Measurements from ENCODE around the gene UBXN7. TPM values are rescaled to one million over a fixed set of nuclear protein-coding genes. Genes with fewer than 3 reads are reported as not detected.

UBXN7 gene
- total and polyA plus RNA-seq, 9 of the 15 experiments (the other 6 are each of a cell fraction or from before 2014, with no cell fraction given): 3.5 to 44.6 (median 13.4) TPM

DNA sequence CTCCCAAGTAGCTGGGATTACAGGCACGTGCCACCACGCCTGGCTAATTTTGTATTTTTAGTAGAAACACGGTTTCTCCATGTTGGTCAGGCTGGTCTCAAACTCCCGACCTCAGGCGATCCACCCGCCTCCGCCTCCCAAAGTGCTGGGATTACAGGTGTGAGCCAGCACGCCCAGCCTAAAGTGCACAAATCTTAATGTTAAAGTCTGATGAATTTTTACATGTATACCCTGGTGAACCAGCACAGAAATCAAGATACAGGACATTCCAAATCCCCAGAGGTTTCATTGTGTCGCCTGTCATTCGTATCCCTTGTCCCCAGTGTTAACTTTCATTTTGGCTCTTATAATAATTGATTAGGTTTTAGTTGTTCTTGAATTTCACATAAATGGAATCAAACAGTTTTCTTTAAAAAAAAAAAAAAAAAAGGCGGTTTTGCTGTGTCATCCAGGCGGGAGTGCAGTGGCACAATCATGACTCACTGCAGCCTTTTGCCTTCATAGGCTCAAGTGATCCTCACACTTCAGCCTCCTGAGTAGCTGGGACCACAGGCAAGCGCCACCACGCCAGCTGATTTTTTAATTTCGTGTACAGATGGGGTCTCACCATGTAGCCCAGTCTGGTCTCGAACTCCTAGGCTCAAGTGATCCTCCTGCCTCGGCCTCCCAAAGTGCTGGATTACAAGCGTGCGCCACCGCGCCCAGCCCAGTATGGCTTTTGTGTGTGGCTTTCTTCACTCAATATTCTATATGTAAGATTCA is 92.6 kb downstream of the UBXN7 start (continued):
- TF ChIP-seq TRIM24 (IDR thresholded peaks at IDR 0.05) (peak; percentile 55 to 69; a peak in 2 of 4 replicates), RNF2 (IDR thresholded peaks at IDR 0.05) (peak; percentile 35; the same call in 1 of the 2 replicates), NFE2 (IDR thresholded peaks at IDR 0.05; ENCODE audit: low read depth) (peak; percentile 99), BHLHE40 (IDR thresholded peaks at IDR 0.05; ENCODE audit: low read length) (peak; percentile 59; the same call in 1 of the 2 replicates), ZNF586 (CRISPR knock-in tag; conservative IDR thresholded peaks at IDR 0.05) (no peak), FOXA1 (IDR thresholded peaks at IDR 0.05; ENCODE audit: borderline replicate concordance) (no peak), HDAC2 (IDR thresholded peaks at IDR 0.05) (peak; percentile 35; the same call in 1 of the 2 replicates), TAF1 (IDR thresholded peaks at IDR 0.05; ENCODE audit: control insufficient read depth, extremely low read depth, insufficient read depth, low read length, severe bottlenecking) (peak; percentile 38), NR3C1 (CRISPR knock-in tag; IDR thresholded peaks at IDR 0.05) (no peak), FOXJ2 (tag; IDR thresholded peaks at IDR 0.05) (0 out of 2 replicates have a peak, but pooled peaks have one; percentile 48), MAFK (IDR thresholded peaks at IDR 0.05; ENCODE audit: low read length) (peak; percentile 90), XRCC3 (IDR thresholded peaks at IDR 0.05) (no peak), L3MBTL2 (IDR thresholded peaks at IDR 0.05) (peak; percentile 73; the same call in 1 of the 2 replicates), SRSF1 (IDR thresholded peaks at IDR 0.05; ENCODE audit: low read depth, low read length) (no peak), JUN (IDR thresholded peaks at IDR 0.05; ENCODE audit: borderline replicate concordance, low read depth, low read length) (peak; percentile 86), JUN (CRISPR knock-in tag; IDR thresholded peaks at IDR 0.05; ENCODE audit: borderline replicate concordance) (no peak), CBFA2T3 (IDR thresholded peaks at IDR 0.05) (peak; percentile 22), ERF (CRISPR knock-in tag; IDR thresholded peaks at IDR 0.05) (0 out of 2 replicates have a peak, but pooled peaks have one; percentile 41), RBFOX2 (IDR thresholded peaks at IDR 0.05; ENCODE audit: low read depth, low read length) (peak; percentile 74), RBBP5 (IDR thresholded peaks at IDR 0.05; ENCODE audit: borderline replicate concordance, insufficient read depth, low read length, poor library complexity, severe bottlenecking) (peak; percentile 14), PREB (CRISPR knock-in tag; IDR thresholded peaks at IDR 0.05) (no peak), HDAC3 (IDR thresholded peaks at IDR 0.05; ENCODE audit: borderline replicate concordance, partially characterized antibody) (peak; percentile 52), ZNF384 (IDR thresholded peaks at IDR 0.05; ENCODE audit: low read depth, low read length) (peak; percentile 96), POLR2G (IDR thresholded peaks at IDR 0.05; ENCODE audit: low read depth, low read length) (peak; percentile 67), RAD21 (CRISPR knock-in tag; conservative IDR thresholded peaks at IDR 0.05 in 1 of 2, IDR thresholded peaks at IDR 0.05 in 1 of 2) (0 out of 4 replicates have a peak, but pooled peaks of 1 of the 2 experiments have one; percentile 14), ZNF232 (CRISPR knock-in tag; IDR thresholded peaks at IDR 0.05) (0 out of 2 replicates have a peak, but pooled peaks have one; percentile 26), PPARD (CRISPR knock-in tag; IDR thresholded peaks at IDR 0.05) (no peak), ZBTB2 (IDR thresholded peaks at IDR 0.05) (0 out of 2 replicates have a peak, but pooled peaks have one; percentile 45)

Data from K562 (cell line).